Measurements from ENCODE around the gene ARHGAP19. TPM values are rescaled to one million over a fixed set of nuclear protein-coding genes. Genes with fewer than 3 reads are reported as not detected.

Gene ARHGAP19
- 12.3 and 18.1 TPM in 2 replicates for total RNA-seq

- peak; percentile 95 for DNase-seq (ENCODE audit: low read depth, low spot score)
Observed at GRCh38 chr10:97292097-97292861, at the start of gene ARHGAP19. Gene ARHGAP19 (minus strand): TSS chr10:97292637. CDS start chr10:97292627, 10 bp downstream.

GRCh38 chr10:97341416-97341815 is 49.0 kb upstream of the ARHGAP19 start:
- no peak for DNase-seq (ENCODE audit: low read depth, low spot score)

GRCh38 chr10:97338041-97338440 is 45.6 kb upstream of the ARHGAP19 start:
- DNase-seq (ENCODE audit: low read depth, low spot score): no peak

- DNase-seq (ENCODE audit: low read depth, low spot score): no peak
Observed at GRCh38 chr10:97336942-97337831, 44.8 kb upstream of the ARHGAP19 start.

- DNase-seq (ENCODE audit: low read depth, low spot score): no peak
Observed at GRCh38 chr10:97336446-97336845, 44.0 kb upstream of the ARHGAP19 start.

GRCh38 chr10:97336006-97336405 is 43.6 kb upstream of the ARHGAP19 start:
- no peak for DNase-seq (ENCODE audit: low read depth, low spot score)

GRCh38 chr10:97335188-97335619 is 42.8 kb upstream of the ARHGAP19 start:
- no peak for DNase-seq (ENCODE audit: low read depth, low spot score)

- DNase-seq (ENCODE audit: low read depth, low spot score): peak; percentile 75
Observed at GRCh38 chr10:97334370-97335175, 42.1 kb upstream of the ARHGAP19 start, which contains the start of gene FRAT2. Gene FRAT2 (minus strand): TSS chr10:97334729. CDS start chr10:97334572, 157 bp downstream.

GRCh38 chr10:97333601-97334369 is 41.3 kb upstream of the ARHGAP19 start:
- no peak for DNase-seq (ENCODE audit: low read depth, low spot score)

- no peak for DNase-seq (ENCODE audit: low read depth, low spot score)
Observed at GRCh38 chr10:97333351-97333600, 40.8 kb upstream of the ARHGAP19 start.

GRCh38 chr10:97332591-97333350 is 40.3 kb upstream of the ARHGAP19 start:
- peak; percentile 40 for DNase-seq (ENCODE audit: low read depth, low spot score)

GRCh38 chr10:97331153-97331703 is 38.8 kb upstream of the ARHGAP19 start:
- no peak for DNase-seq (ENCODE audit: low read depth, low spot score)

- no peak for DNase-seq (ENCODE audit: low read depth, low spot score)
Observed at GRCh38 chr10:97329766-97330165, 37.3 kb upstream of the ARHGAP19 start.

GRCh38 chr10:97328646-97329453 is 36.4 kb upstream of the ARHGAP19 start:
- DNase-seq (ENCODE audit: low read depth, low spot score): no peak

GRCh38 chr10:97327348-97328294 is 35.2 kb upstream of the ARHGAP19 start:
- DNase-seq (ENCODE audit: low read depth, low spot score): no peak

- DNase-seq (ENCODE audit: low read depth, low spot score): no peak
Observed at GRCh38 chr10:97325754-97326153, 33.3 kb upstream of the ARHGAP19 start.

GRCh38 chr10:97323501-97323900 is 31.1 kb upstream of the ARHGAP19 start:
- DNase-seq (ENCODE audit: low read depth, low spot score): no peak

- DNase-seq (ENCODE audit: low read depth, low spot score): no peak
Observed at GRCh38 chr10:97321804-97322190, 29.4 kb upstream of the ARHGAP19 start.
